AG10803 (cell line): Measurements from ENCODE around the gene ARHGEF6.
A peak's percentile ranks its signal among the peaks of the same experiment; 100 is the strongest.
"Not testable (repeated sequence)": the region's sequence is repeated elsewhere in the genome, so short reads cannot be mapped to it uniquely, and the experiment has no call there.

Experiments used
- DNase-seq: peaks from one replicate; pipeline ENCODE4 v3.0.0; 2010; ENCODE audit warnings: low read depth
- H3K4me3 ChIP-seq: 2 replicates; pipeline ENCODE4 v1.5.1; 2011; ENCODE audit warnings: mild to moderate bottlenecking, low read length, control low read depth
- CTCF ChIP-seq: conservative IDR thresholded peaks from 2 replicates; pipeline ENCODE4 v1.5.1; 2011; ENCODE audit warnings: mild to moderate bottlenecking, low read length, control low read depth, inconsistent platforms

Gene ARHGEF6

DNA sequence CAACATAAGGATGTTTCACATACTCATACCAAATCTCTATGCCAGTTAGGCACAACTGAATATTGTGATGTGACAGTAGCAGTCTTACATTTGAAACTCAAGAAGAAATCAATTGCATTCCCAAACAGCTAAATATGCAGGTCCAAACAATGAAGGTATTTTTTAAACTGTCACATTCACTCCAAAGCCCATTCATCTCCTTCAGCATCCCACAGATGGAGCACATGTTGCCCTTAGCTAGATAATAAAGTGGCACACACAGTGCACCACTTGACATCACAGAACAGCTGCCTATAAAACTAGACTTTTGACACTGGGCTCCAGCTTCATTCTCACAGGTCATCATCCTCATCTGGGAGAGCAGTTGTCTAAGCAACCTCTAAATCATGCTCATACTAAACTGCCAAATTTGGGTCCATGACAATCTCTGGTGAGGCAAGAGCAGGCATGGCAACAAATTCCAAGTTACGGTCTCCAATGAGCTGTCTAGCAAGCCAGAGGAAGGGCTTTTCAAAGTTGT lies 26.2 kb upstream of the ARHGEF6 start:
- TF ChIP-seq CTCF = no peak
- H3K4me3 ChIP-seq = no peak overlapping the region
- DNase-seq = peak; percentile 0

DNA sequence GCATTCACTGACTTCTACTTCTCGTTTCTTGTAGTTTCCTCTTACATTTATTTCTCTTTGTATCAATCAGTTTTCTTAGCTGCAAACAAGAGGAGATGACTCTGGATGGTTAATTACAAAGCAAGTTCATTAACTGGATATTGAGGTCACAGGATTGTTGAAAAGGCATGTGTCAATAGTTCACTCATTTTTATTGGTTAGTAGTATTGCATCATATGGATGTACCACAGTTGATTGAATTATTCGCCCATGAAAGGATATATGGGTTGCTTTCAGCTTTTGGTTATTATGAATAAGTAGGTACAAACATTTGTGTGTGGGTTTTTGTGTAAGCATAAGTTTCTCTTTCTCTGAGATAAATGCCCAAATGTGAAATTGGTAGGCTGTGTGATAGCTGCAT lies 21.8 kb upstream of the ARHGEF6 start:
- no peak for DNase-seq

GRCh38 chrX:136797787-136798186 lies 17.1 kb upstream of the ARHGEF6 start:
- TF ChIP-seq CTCF = no peak
- DNase-seq = no peak

More for the DNA sequence above, 21.8 kb upstream of the ARHGEF6 start:
- no peak for TF ChIP-seq CTCF
- H3K4me3 ChIP-seq = no peak overlapping the region

DNA sequence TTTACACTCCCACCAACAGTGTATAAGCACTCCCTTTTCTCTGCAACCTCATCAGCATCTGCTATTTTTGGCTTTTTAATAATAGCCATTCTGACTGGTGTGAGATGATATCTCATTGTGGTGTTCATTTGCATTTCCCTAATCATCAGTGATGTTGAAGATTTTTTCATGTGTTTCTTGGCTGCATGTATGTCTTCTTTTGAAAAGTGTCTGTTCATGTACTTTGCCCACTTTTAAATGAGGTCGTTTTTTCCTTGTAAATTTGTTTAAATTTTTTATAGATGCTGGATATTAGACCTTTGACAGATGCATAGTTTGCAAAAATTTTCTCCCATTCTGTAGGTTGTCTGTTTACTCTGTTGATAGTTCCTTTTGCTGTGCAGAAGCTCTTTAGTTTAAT lies 14.4 kb upstream of the ARHGEF6 start:
- H3K4me3 ChIP-seq = not testable (repeated sequence)

More at GRCh38 chrX:136797787-136798186, 17.1 kb upstream of the ARHGEF6 start:
- no peak overlapping the region for H3K4me3 ChIP-seq

DNA sequence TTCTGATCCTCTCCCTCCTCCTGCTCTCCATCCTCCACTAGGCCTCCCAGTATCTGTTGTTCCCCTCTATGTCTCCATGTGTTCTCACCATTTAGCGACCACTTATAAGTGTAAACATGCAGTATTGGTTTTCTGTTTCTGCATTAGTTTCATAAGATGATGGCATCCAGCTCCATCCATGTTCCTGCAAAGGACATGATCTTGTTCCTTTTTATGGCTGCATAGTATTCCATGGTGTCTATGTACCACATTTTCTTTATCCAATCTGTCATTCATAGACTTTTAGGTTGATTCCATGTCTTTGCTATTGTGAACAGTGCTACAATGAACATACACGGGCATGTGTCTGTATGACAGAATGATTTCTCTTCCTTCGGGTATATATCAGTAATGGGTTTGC lies 13.9 kb upstream of the ARHGEF6 start:
- H3K4me3 ChIP-seq, DNase-seq: not testable (repeated sequence)

More for the DNA sequence above, 14.4 kb upstream of the ARHGEF6 start:
- not testable (repeated sequence) for DNase-seq

- no peak for TF ChIP-seq CTCF
- no peak overlapping the region for H3K4me3 ChIP-seq
- no peak for DNase-seq
These were observed 13.3 kb upstream of the ARHGEF6 start for GRCh38 chrX:136794080-136794479.

DNA sequence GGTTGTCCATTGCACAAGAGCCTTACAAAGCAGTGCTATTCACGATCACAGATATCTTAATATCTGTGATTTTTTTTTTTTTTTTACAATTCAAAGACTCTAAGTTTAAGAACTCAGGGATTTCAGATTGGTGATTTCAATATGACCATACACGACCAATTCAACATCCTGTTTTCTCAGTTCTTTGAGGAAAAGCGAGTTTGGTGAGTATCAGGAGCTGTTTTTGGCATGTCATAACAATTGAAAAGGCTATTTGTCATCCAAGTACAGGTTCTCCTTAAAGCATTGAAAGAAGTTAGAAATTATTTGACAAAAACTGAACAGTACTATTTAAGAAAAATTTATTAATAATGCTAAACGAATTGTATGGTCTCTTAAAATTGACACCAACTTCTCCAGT lies 9.1 kb upstream of the ARHGEF6 start:
- no peak for TF ChIP-seq CTCF
- no peak overlapping the region for H3K4me3 ChIP-seq
- no peak for DNase-seq

- H3K4me3 ChIP-seq = no peak overlapping the region
- TF ChIP-seq CTCF = no peak
- DNase-seq = no peak
These were observed 3.5 kb upstream of the ARHGEF6 start for GRCh38 chrX:136784231-136784630.
